HCT116 (cell line): ENCODE data around the gene MSANTD3. TPM values are rescaled to one million over a fixed set of nuclear protein-coding genes. Genes with fewer than 3 reads are reported as not detected.

ENCODE experiments used
- ATAC-seq: fragments of 200-7000 bp; cut with Tn5 transposase; 2 replicates; pipeline ENCODE4 v1.9.1; 2020; ENCODE audit warnings: mild to moderate bottlenecking, moderate library complexity
- BruUV-seq: library from RNA; stranded (reverse); fragments of 400-500 nt; replicated peaks from 2 replicates; lab custom pipeline; 2021; lab: Mats Ljungman, UMichigan
- CTCF ChIA-PET: fragments of 300-600 bp; sonication (Branson Sonifier 250); formaldehyde crosslinking; loops from one replicate; lab custom pipeline; 2021; ENCODE audit warnings: antibody characterized with exemption; lab: Charles Lee
- POLR2A ChIA-PET: fragments of 300-600, 350-600 bp; sonication (Branson Sonifier 250); formaldehyde crosslinking; loops from one replicate; lab custom pipeline; 2021; ENCODE audit warnings: antibody characterized with exemption; lab: Charles Lee
- RAD21 ChIA-PET, 2 experiments: fragments of 300-600 bp; sonication (Branson Sonifier 250); formaldehyde crosslinking; loops; one replicate each; lab custom pipeline; 2023; ENCODE audit warnings: low total read pairs in 2 of 2; ENCODE audit not compliant: uncharacterized antibody in 2 of 2, unreplicated experiment in 2 of 2, low non-redundant PET in 1 of 2; lab: Charles Lee
- DNase-seq: peaks from one replicate; pipeline ENCODE4 v3.0.0-alpha.2; 2010; ENCODE audit warnings: low read depth, low spot score
- H2AFZ ChIP-seq: fragments of 200-600 bp; shearing (Covaris generic), sonication (generic); 2 replicates; pipeline ENCODE4 v1.6.1; 2017; ENCODE audit warnings: low read depth, mixed run types, mixed read lengths, antibody characterized with exemption, low read length; ENCODE audit not compliant: poor library complexity, severe bottlenecking
- H3K27ac ChIP-seq: 2 replicates; pipeline ENCODE4 v1.5.1; 2012; ENCODE audit warnings: low read depth, low read length
- H3K27me3 ChIP-seq: fragments of 200-600 bp; sonication (generic); 2 replicates; pipeline ENCODE4 v1.6.1; 2016; ENCODE audit warnings: mixed run types, low read length, mixed read lengths; ENCODE audit not compliant: insufficient read depth
- H3K36me3 ChIP-seq, 2 experiments: fragments of 200-500 bp in 1 of 2; fragments of 200-600 bp in 1 of 2; sonication (Bioruptor generic) in 1 of 2; sonication (generic) in 1 of 2; 2 replicates each; pipeline versions ENCODE4 v1.5.1 to v1.6.1; 2014 to 2016; ENCODE audit warnings: low read length in 2 of 2, inconsistent platforms in 1 of 2, mixed read lengths in 1 of 2, mixed run types in 1 of 2; ENCODE audit not compliant: insufficient read depth in 2 of 2, control insufficient read depth in 1 of 2
- H3K4me1 ChIP-seq, 2 experiments: fragments of 200-600 bp in 1 of 2; sonication (generic) in 1 of 2; 2 replicates each; pipeline versions ENCODE4 v1.5.1 to v1.6.1; 2012 to 2017; ENCODE audit warnings: low read length in 2 of 2, inconsistent platforms in 1 of 2, mild to moderate bottlenecking in 1 of 2, mixed read lengths in 1 of 2, mixed run types in 1 of 2, moderate library complexity in 1 of 2; ENCODE audit not compliant: insufficient read depth in 2 of 2, control insufficient read depth in 1 of 2
- H3K4me2 ChIP-seq: fragments of 200-600 bp; sonication (generic); 2 replicates; pipeline ENCODE4 v1.6.1; 2017; ENCODE audit warnings: mixed run types, low read length, mixed read lengths
- H3K4me3 ChIP-seq, 2 experiments: fragments of 200-600 bp in 1 of 2; sonication (generic) in 1 of 2; replicated peaks in 1 of 2; 2 replicates each; pipeline ENCODE4 v1.5.1; 2011 to 2016; ENCODE audit warnings: low read length in 2 of 2, control low read depth in 1 of 2, low read depth in 1 of 2, mild to moderate bottlenecking in 1 of 2, mixed read lengths in 1 of 2, mixed run types in 1 of 2
- H3K79me2 ChIP-seq: fragments of 200-600 bp; sonication (generic); 2 replicates; pipeline ENCODE4 v1.6.1; 2017; ENCODE audit warnings: mild to moderate bottlenecking, mixed run types, low read length, moderate library complexity, mixed read lengths; ENCODE audit not compliant: insufficient read depth
- H3K9ac ChIP-seq: fragments of 200-600 bp; sonication (generic); 2 replicates; pipeline ENCODE4 v1.6.1; 2016; ENCODE audit warnings: low read length, mixed read lengths
- H3K9me2 ChIP-seq: fragments of 200-600 bp; sonication (generic), shearing (Covaris generic); 2 replicates; pipeline ENCODE4 v1.6.1; 2017; ENCODE audit warnings: mixed run types, mild to moderate bottlenecking, moderate library complexity; ENCODE audit not compliant: insufficient read depth
- H3K9me3 ChIP-seq, 2 experiments: fragments of 200-500 bp in 1 of 2; fragments of 200-600 bp in 1 of 2; sonication (Bioruptor generic) in 1 of 2; sonication (generic) in 1 of 2; 2 replicates each; pipeline ENCODE4 v1.6.1; 2014 to 2017; ENCODE audit warnings: low read length in 2 of 2, mixed read lengths in 2 of 2, inconsistent platforms in 1 of 2, low read depth in 1 of 2, mild to moderate bottlenecking in 1 of 2, mixed run types in 1 of 2, moderate library complexity in 1 of 2; ENCODE audit not compliant: control insufficient read depth in 1 of 2, insufficient read depth in 1 of 2
- H4K20me1 ChIP-seq: fragments of 200-600 bp; sonication (generic), shearing (Covaris generic); 2 replicates; pipeline ENCODE4 v1.6.1; 2017; ENCODE audit warnings: mixed run types, mild to moderate bottlenecking, moderate library complexity; ENCODE audit not compliant: insufficient read depth
- RAD21 ChIP-seq: IDR thresholded peaks from 2 replicates; pipeline ENCODE4 v1.6.1; 2012; ENCODE audit warnings: low read depth, mild to moderate bottlenecking
- SIN3A ChIP-seq: IDR thresholded peaks from 2 replicates; pipeline ENCODE4 v1.6.1; 2012; ENCODE audit warnings: low read depth
- SP1 ChIP-seq: IDR thresholded peaks from 2 replicates; pipeline ENCODE4 v1.6.1; 2012; ENCODE audit warnings: low read depth
- SRF ChIP-seq: IDR thresholded peaks from 2 replicates; pipeline ENCODE4 v1.6.1; 2012; ENCODE audit warnings: low read depth
- intact Hi-C: fragments of 100-400 bp; cut with micrococcal nuclease; formaldehyde crosslinking; loops from 2 replicates; pipeline ENCODE4 v1.10.0; 2022
- total RNA-seq: library from RNA; stranded (reverse); gene quantifications from one replicate; pipeline ENCODE4 v1.2.1, GENCODE V29; 2021; ENCODE audit not compliant: unreplicated experiment

Gene MSANTD3
- total RNA-seq, 1 experiment from 2014 or later: 31.3 TPM

- ATAC-seq: no peak
- CTCF ChIA-PET: interaction anchor here (0.6 kb wide), 1 partner anchor 110 kb away, joined by 3 read pairs; no protein-coding TSS in a partner anchor
- BruUV-seq: no TSS peak
- POLR2A ChIA-PET: no interaction called here
- Histone ChIP-seq H3K4me1 (no peaks in the 10 kb centered on the region), H3K79me2 (no peaks in the 10 kb centered on the region), H3K27me3 (no peaks in the 10 kb centered on the region), H3K9me3 (no peaks in the 10 kb centered on the region), H3K4me2 (no peak overlapping the region), H2AFZ (no peak overlapping the region), H3K4me3 (no peak overlapping the region), H3K36me3 (no peaks in the 10 kb centered on the region), H4K20me1 (no peaks in the 10 kb centered on the region), H3K9ac (no peak overlapping the region), H3K9me2 (no peaks in the 10 kb centered on the region), H3K27ac (no peak overlapping the region)
- no peak for DNase-seq
- intact Hi-C loops: no loop called here
- RAD21 ChIA-PET: no interaction called here
- TF ChIP-seq SIN3A: no peak
- TF ChIP-seq RAD21: no peak
- no peak for TF ChIP-seq SP1
These were observed 58.3 kb downstream of the MSANTD3 start for GRCh38 chr9:100485196-100485595.

GRCh38 chr9:100486479-100487176 is 59.7 kb downstream of the MSANTD3 start:
- ChIA-PET POLR2A (no interaction called here), CTCF (interaction anchor here (0.6 to 1.0 kb wide), 2 partner anchors 19 to 63 kb away, joined by 3 read pairs; no protein-coding TSS in a partner anchor), RAD21 (no interaction called here)
- intact Hi-C loops: no loop called here
- H3K27ac ChIP-seq: no peak overlapping the region
- H3K4me1 ChIP-seq: no peaks in the 10 kb centered on the region
- no peaks in the 10 kb centered on the region for H3K36me3 ChIP-seq
- no peaks in the 10 kb centered on the region for H3K9me2 ChIP-seq
- H3K79me2 ChIP-seq: no peaks in the 10 kb centered on the region
- no peak overlapping the region for H3K9ac ChIP-seq
- no peak for DNase-seq
- H4K20me1 ChIP-seq: no peaks in the 10 kb centered on the region
- no peaks in the 10 kb centered on the region for H3K9me3 ChIP-seq
- H3K4me3 ChIP-seq: no peak overlapping the region
- no TSS peak for BruUV-seq
- H3K4me2 ChIP-seq: no peak overlapping the region
- TF ChIP-seq SRF: no peak
- peak; percentile 20; the same call in 1 of the 2 replicates for TF ChIP-seq RAD21
- TF ChIP-seq, all 23 proteins: peak for 1
- ATAC-seq: peak; percentile 38; the same call in 1 of the 2 replicates
- no peaks in the 10 kb centered on the region for H3K27me3 ChIP-seq
- no peak overlapping the region for H2AFZ ChIP-seq
